Upper lobe of left lung (tissue), 6 donors: ENCODE results near the gene SUSD3. TPM values are rescaled to one million over a fixed set of nuclear protein-coding genes. Genes with fewer than 3 reads are reported as not detected.

Source experiments
- ATAC-seq, 2 donors: fragments of 200-7000 bp; cut with Tn5 transposase; one replicate each; pipeline ENCODE4 v1.9.1; 2022; ENCODE audit warnings: mild to moderate bottlenecking in 2 of 2, moderate library complexity in 2 of 2; ENCODE audit not compliant: low FRiP score in 2 of 2
- DNase-seq, 2 donors: peaks; one replicate each; pipeline ENCODE4 v3.0.0-alpha.2; 2019 to 2020
- H3K27ac ChIP-seq, 4 donors: fragments of 200-600 bp; sonication (generic); one replicate each; pipeline ENCODE4 v1.5.1; 2016 to 2019
- H3K27me3 ChIP-seq, 4 donors: fragments of 200-600 bp; sonication (generic); one replicate each; pipeline ENCODE4 v1.5.1; 2017 to 2019
- H3K36me3 ChIP-seq, 4 donors: fragments of 200-600 bp; sonication (generic); one replicate each; pipeline ENCODE4 v1.5.1; 2016 to 2019
- H3K4me1 ChIP-seq, 4 donors: fragments of 200-600 bp; sonication (generic); one replicate each; pipeline ENCODE4 v1.5.1; 2018 to 2019
- H3K4me3 ChIP-seq, 4 donors: fragments of 200-600 bp; sonication (generic); one replicate each; pipeline ENCODE4 v1.5.1; 2017 to 2019; ENCODE audit warnings: mild to moderate bottlenecking in 2 of 4, moderate library complexity in 1 of 4
- H3K9me3 ChIP-seq, 4 donors: fragments of 200-600 bp; sonication (generic); one replicate each; pipeline ENCODE4 v1.5.1; 2018 to 2019
- EP300 ChIP-seq, 4 donors: sonication (generic); formaldehyde crosslinking; IDR thresholded peaks; one replicate each; pipeline ENCODE4 v1.5.1; 2017; ENCODE audit warnings: antibody characterized with exemption in 4 of 4, control low read depth in 2 of 4
- POLR2A ChIP-seq, 4 donors: fragments of 450-650 bp; IDR thresholded peaks; one replicate each; pipeline ENCODE4 v1.5.1; 2016 to 2017; ENCODE audit warnings: antibody characterized with exemption in 4 of 4, mild to moderate bottlenecking in 2 of 4
- POLR2AphosphoS5 ChIP-seq, 2 donors: sonication (generic); formaldehyde crosslinking; IDR thresholded peaks; one replicate each; pipeline ENCODE4 v1.5.1; 2017; ENCODE audit warnings: antibody characterized with exemption in 2 of 2
- WGBS, 2 donors: methylation state at CpG; one replicate each; pipeline ENCODE4 v1.1.5; 2017 to 2018; 5-methylcytosine and 5-hydroxymethylcytosine counted together
- total RNA-seq, 6 donors: library from RNA; depleted of rRNA in 4 of 6; stranded (reverse); fragments of >200 nt in 4 of 6; gene quantifications; one replicate each; pipeline versions ENCODE4 v1.1.0 to v1.2.1, GENCODE V29; 2016 to 2021
- TF ChIP-seq, protein P1 (sequence below), 6 experiments: fragments of 450-650 bp in 4 of 6; fragments of 200-600 bp in 2 of 6; sonication (generic) in 2 of 6; IDR thresholded peaks; one replicate each; pipeline ENCODE4 v1.5.1; 2016 to 2019; ENCODE audit warnings: antibody characterized with exemption in 6 of 6
- donor health status: DM: no; HTN: no; CAD: no; lungs with moderate emphysema.
- donor health status: DM: no; HTN: yes; CAD: no; lungs with severe emphysema.

SUSD3 gene
- total RNA-seq, 6 donors from 2014 or later, result 3.9 to 17.8 (median 5.2) TPM

DNA sequence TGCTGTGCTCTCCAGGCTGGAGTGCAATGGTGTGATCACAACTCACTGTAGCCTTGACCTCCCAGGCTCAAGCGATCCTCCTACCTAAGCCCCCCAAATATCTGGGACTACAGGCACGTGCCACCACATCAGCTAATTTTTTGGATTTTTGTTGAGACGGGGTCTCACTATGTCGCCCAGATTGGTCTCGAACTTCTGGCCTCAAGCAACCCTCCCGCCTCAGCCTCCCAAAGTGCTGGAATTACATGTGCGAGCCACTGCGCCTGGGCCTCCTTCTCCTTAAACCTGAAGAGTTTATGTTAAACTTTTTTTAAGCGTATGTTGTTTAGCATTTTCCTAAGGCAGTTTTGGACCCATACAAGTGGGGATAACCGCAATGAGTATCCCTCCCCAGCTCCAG, 30.8 kb upstream of the SUSD3 start:
- peaks cover 9 to 23% (median 14%) of the 10 kb centered on the region in 4 donors for H3K4me1 ChIP-seq
- H3K36me3 ChIP-seq, result peaks cover 0 to 22% (median 12%) of the 10 kb centered on the region in 4 donors
- no peak for DNase-seq
- 94 to 96% methylated on average over 10 of the region's 10 CpGs for WGBS, 2 donors
- H3K4me3 ChIP-seq, result no peak overlapping the region
- H3K27ac ChIP-seq, result peak overlapping the region in 1 of 4 donors; percentile 20
- TF ChIP-seq EP300 (IDR thresholded peaks at IDR 0.05), result no peak
- TF ChIP-seq, protein P1, sequence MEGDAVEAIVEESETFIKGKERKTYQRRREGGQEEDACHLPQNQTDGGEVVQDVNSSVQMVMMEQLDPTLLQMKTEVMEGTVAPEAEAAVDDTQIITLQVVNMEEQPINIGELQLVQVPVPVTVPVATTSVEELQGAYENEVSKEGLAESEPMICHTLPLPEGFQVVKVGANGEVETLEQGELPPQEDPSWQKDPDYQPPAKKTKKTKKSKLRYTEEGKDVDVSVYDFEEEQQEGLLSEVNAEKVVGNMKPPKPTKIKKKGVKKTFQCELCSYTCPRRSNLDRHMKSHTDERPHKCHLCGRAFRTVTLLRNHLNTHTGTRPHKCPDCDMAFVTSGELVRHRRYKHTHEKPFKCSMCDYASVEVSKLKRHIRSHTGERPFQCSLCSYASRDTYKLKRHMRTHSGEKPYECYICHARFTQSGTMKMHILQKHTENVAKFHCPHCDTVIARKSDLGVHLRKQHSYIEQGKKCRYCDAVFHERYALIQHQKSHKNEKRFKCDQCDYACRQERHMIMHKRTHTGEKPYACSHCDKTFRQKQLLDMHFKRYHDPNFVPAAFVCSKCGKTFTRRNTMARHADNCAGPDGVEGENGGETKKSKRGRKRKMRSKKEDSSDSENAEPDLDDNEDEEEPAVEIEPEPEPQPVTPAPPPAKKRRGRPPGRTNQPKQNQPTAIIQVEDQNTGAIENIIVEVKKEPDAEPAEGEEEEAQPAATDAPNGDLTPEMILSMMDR (IDR thresholded peaks at IDR 0.05), result no peak
- TF ChIP-seq POLR2AphosphoS5 (IDR thresholded peaks at IDR 0.05), result no peak
- no peak for TF ChIP-seq POLR2A (IDR thresholded peaks at IDR 0.05)
- no peaks in the 10 kb centered on the region for H3K9me3 ChIP-seq
- H3K27me3 ChIP-seq, result no peaks in the 10 kb centered on the region
- no peak for ATAC-seq

DNA sequence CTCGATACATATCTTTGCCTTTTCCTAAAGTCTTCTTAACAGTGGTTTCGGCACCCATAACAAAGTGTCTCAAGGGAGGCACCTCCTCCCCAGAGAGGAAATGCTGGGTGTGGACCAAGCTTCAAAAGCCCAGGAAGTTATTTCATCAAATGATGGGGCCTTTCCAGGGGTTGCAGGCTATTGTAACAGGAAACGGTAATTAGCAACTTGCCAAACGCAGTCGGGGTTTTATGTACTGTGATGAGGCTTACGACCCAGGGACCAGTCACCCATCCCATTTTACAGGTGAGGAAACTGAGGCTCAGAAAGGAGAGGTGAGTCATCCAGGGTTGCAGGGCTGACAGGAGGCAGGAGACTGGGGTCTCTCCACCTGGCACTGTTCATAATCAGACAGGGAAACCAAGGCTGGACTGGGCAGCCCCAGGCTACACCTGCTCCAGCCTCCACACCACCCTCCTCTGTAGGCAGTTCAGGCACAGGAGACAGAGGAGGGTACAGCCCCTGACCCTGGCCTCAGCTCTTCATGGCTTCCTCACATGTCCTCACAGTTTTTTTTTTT, 30.0 kb upstream of the SUSD3 start:
- WGBS, 2 donors, result 16 to 19% methylated on average over 6 of the region's 6 CpGs
- DNase-seq, result peak in 1 of 2 donors; percentile 58
- Histone ChIP-seq H3K27ac (peak overlapping the region; percentile 20 to 71 (median 36)), H3K27me3 (no peaks in the 10 kb centered on the region), H3K4me1 (peaks cover 9 to 23% (median 15%) of the 10 kb centered on the region in 4 donors), H3K36me3 (peaks cover 0 to 20% (median 10%) of the 10 kb centered on the region in 4 donors), H3K9me3 (no peaks in the 10 kb centered on the region), H3K4me3 (no peak overlapping the region)
- no peak for TF ChIP-seq POLR2AphosphoS5 (IDR thresholded peaks at IDR 0.05)
- TF ChIP-seq POLR2A (IDR thresholded peaks at IDR 0.05), result no peak
- TF ChIP-seq EP300 (IDR thresholded peaks at IDR 0.05), result no peak
- TF ChIP-seq, protein P1 (IDR thresholded peaks at IDR 0.05), result no peak
- ATAC-seq, result no peak

GRCh38 chr9:93030642-93031628, 27.6 kb upstream of the SUSD3 start:
- H3K27me3 ChIP-seq, result no peaks in the 10 kb centered on the region
- no peak overlapping the region for H3K27ac ChIP-seq
- H3K4me1 ChIP-seq, result peaks cover 9 to 23% (median 15%) of the 10 kb centered on the region in 4 donors
- DNase-seq, result no peak
- no peak overlapping the region for H3K4me3 ChIP-seq
- ATAC-seq, result no peak
- TF ChIP-seq POLR2A (IDR thresholded peaks at IDR 0.05), result no peak
- TF ChIP-seq, protein P1 (IDR thresholded peaks at IDR 0.05), result no peak
- no peak for TF ChIP-seq POLR2AphosphoS5 (IDR thresholded peaks at IDR 0.05)
- no peak for TF ChIP-seq EP300 (IDR thresholded peaks at IDR 0.05)
- H3K9me3 ChIP-seq, result no peaks in the 10 kb centered on the region
- 88 to 91% methylated on average over 9 of the region's 9 CpGs for WGBS, 2 donors
- H3K36me3 ChIP-seq, result peaks cover 0 to 29% (median 16%) of the 10 kb centered on the region in 4 donors

DNA sequence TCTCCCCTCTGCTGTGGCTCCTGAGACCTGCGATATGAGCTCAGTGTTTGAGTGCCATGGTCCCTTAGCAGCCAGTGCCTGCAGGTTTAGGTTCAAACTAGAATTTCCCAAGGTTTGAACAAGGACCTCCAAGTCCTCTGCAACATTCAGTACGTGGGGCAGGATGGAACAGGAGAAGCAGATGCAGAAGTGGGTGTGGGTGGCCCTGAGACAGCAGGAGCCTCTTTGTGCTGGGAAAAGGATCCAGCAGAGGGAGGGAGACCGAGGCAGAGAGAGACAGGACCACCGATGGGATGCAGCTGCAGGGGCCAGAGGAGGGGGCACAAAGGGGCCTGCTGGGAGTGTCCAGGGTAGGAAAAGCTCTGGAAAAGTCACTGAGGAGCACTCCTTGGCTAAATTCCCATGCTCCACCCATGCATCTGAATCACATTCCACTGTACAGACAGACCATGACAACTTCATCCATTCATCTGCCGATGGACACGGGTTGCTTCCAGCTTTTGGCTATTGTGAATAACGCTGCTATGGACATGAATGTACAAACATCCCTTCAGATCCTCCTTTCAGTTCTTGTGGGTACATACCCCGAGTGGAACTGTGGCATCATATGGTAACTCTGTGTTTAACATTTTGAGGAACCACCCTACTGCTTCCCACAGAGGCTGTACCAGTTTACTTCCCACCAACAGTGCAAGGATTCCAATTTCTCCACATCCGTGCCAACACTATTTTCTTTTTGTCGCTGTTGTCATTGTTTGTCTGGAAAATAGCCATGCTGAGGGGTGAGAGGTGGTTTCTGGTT, 26.7 kb upstream of the SUSD3 start:
- ATAC-seq (peak in 1 of 2 donors; percentile 64), DNase-seq (no peak)
- Histone ChIP-seq H3K9me3 (no peaks in the 10 kb centered on the region), H3K27ac (no peak overlapping the region), H3K4me1 (peaks cover 9 to 23% (median 15%) of the 10 kb centered on the region in 4 donors), H3K4me3 (no peak overlapping the region), H3K36me3 (peaks cover 0 to 29% (median 15%) of the 10 kb centered on the region in 4 donors), H3K27me3 (no peaks in the 10 kb centered on the region)
- TF ChIP-seq POLR2AphosphoS5 (IDR thresholded peaks at IDR 0.05) (no peak), EP300 (IDR thresholded peaks at IDR 0.05) (no peak), POLR2A (IDR thresholded peaks at IDR 0.05) (no peak)
- TF ChIP-seq, protein P1 (IDR thresholded peaks at IDR 0.05), result no peak
- 71 to 72% methylated on average over 10 of the region's 10 CpGs for WGBS, 2 donors
